SK-N-SH treated with all-trans-retinoic acid at 6 μM for 48 hours (cell line): ENCODE results near the gene SSRP1.

Experiments
- ATAC-seq: fragments of 200-7000 bp; cut with Tn5 transposase; 3 replicates; pipeline ENCODE4 v1.9.1; 2020; ENCODE audit warnings: mild to moderate bottlenecking, moderate library complexity
- ARNTL ChIP-seq: fragments of 450-650 bp; formaldehyde crosslinking; IDR thresholded peaks from 2 replicates; pipeline ENCODE4 v1.5.0; 2020; ENCODE audit warnings: low read depth, mild to moderate bottlenecking, moderate library complexity, borderline replicate concordance
- BACH2 ChIP-seq: fragments of 250-450 bp; sonication (Bioruptor Pico); IDR thresholded peaks from 2 replicates; pipeline ENCODE4 v1.9.0; 2021; ENCODE audit warnings: mild to moderate bottlenecking, borderline replicate concordance
- CSDC2 ChIP-seq: fragments of 250-450 bp; sonication (Bioruptor Pico); IDR thresholded peaks from 2 replicates; pipeline ENCODE4 v1.5.0; 2020; ENCODE audit warnings: mild to moderate bottlenecking, moderate library complexity
- ESRRG ChIP-seq: fragments of 250-450 bp; sonication (Bioruptor Pico); IDR thresholded peaks from 2 replicates; pipeline ENCODE4 v1.6.1; 2021; ENCODE audit warnings: mild to moderate bottlenecking
- GLIS3 ChIP-seq: fragments of 250-450 bp; sonication (Bioruptor Pico); IDR thresholded peaks from 2 replicates; pipeline ENCODE4 v1.5.0; 2020; ENCODE audit warnings: mild to moderate bottlenecking, moderate library complexity
- ISL1 ChIP-seq: fragments of 250-450 bp; sonication (Bioruptor Pico); IDR thresholded peaks from 2 replicates; pipeline ENCODE4 v2.1.2; 2022; ENCODE audit warnings: mild to moderate bottlenecking, moderate library complexity
- RARB ChIP-seq: fragments of 250-450 bp; sonication (Bioruptor Pico); IDR thresholded peaks from 2 replicates; pipeline ENCODE4 v1.8.0; 2021; ENCODE audit warnings: mild to moderate bottlenecking, moderate library complexity
- SNAI2 ChIP-seq: fragments of 250-450 bp; sonication (Bioruptor Pico); IDR thresholded peaks from 2 replicates; pipeline ENCODE4 v1.5.0; 2020; ENCODE audit warnings: mild to moderate bottlenecking, moderate library complexity
- TCF4 ChIP-seq: fragments of 250-450 bp; sonication (Bioruptor Pico); IDR thresholded peaks from 2 replicates; pipeline ENCODE4 v1.8.0; 2021; ENCODE audit warnings: mild to moderate bottlenecking, moderate library complexity, borderline replicate concordance
- TOX ChIP-seq: fragments of 250-450 bp; sonication (Bioruptor Pico); IDR thresholded peaks from 2 replicates; pipeline ENCODE4 v1.8.0; 2021; ENCODE audit warnings: mild to moderate bottlenecking, moderate library complexity, borderline replicate concordance
- ZC3H10 ChIP-seq: fragments of 250-450 bp; sonication (Bioruptor Pico); IDR thresholded peaks from 2 replicates; pipeline ENCODE4 v1.5.1; 2021; ENCODE audit warnings: mild to moderate bottlenecking, moderate library complexity
- ZFP3 ChIP-seq: fragments of 250-450 bp; sonication (Bioruptor Pico); IDR thresholded peaks from 2 replicates; pipeline ENCODE4 v1.5.0; 2020; ENCODE audit warnings: mild to moderate bottlenecking, moderate library complexity
- ZNF565 ChIP-seq: fragments of 450-650 bp; formaldehyde crosslinking; conservative IDR thresholded peaks from 2 replicates; pipeline ENCODE4 v1.5.0; 2020; ENCODE audit warnings: low read depth, mild to moderate bottlenecking, moderate library complexity
- ZNF70 ChIP-seq: fragments of 450-650 bp; formaldehyde crosslinking; IDR thresholded peaks from 2 replicates; pipeline ENCODE4 v1.5.0; 2020; ENCODE audit warnings: mild to moderate bottlenecking, moderate library complexity
- ZNF8 ChIP-seq: fragments of 450-650 bp; formaldehyde crosslinking; IDR thresholded peaks from 2 replicates; pipeline ENCODE4 v1.5.0; 2020; ENCODE audit warnings: mild to moderate bottlenecking, moderate library complexity
- TF ChIP-seq, protein P1 (sequence below): fragments of 250-450 bp; sonication (Bioruptor Pico); IDR thresholded peaks from 2 replicates; pipeline ENCODE4 v1.5.1; 2020; ENCODE audit warnings: low read depth, mild to moderate bottlenecking, moderate library complexity
- TF ChIP-seq, protein P2 (sequence below): fragments of 250-450 bp; sonication (Bioruptor Pico); IDR thresholded peaks from 2 replicates; pipeline ENCODE4 v1.5.1; 2021; ENCODE audit warnings: mild to moderate bottlenecking, moderate library complexity
- TF ChIP-seq, protein P3 (sequence below): fragments of 250-450 bp; sonication (Bioruptor Pico); IDR thresholded peaks from 2 replicates; pipeline ENCODE4 v1.8.0; 2020; ENCODE audit warnings: mild to moderate bottlenecking, moderate library complexity, borderline replicate concordance
- TF ChIP-seq, protein P4 (sequence below): fragments of 250-450 bp; sonication (Bioruptor Pico); IDR thresholded peaks from 2 replicates; pipeline ENCODE4 v1.5.0; 2020; ENCODE audit warnings: mild to moderate bottlenecking, moderate library complexity
- TF ChIP-seq, protein P5 (sequence below): fragments of 250-450 bp; sonication (Bioruptor Pico); IDR thresholded peaks from 2 replicates; pipeline ENCODE4 v1.8.0; 2021; ENCODE audit warnings: low read depth, mild to moderate bottlenecking, moderate library complexity, borderline replicate concordance

Gene SSRP1

DNA sequence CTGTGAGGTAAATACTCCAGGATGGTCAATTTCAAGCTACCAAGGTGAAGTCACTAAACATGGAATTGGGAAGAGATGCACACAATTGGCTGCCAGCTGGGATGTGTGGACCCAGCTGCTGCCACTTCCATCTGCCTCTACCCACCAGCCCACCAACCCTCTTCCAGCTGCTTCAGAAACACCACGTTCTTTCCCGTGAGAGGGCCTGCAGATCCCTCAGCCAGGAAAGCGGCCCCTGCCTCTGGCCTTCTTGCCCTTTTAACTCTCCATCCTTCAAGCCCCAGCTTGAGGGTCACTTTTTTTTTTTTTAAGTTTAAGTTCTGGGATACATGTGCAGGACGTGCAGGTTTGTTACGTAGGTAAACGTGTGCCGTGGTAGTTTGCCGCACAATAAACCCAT, 25.3 kb upstream of the SSRP1 start (continued):
- TF ChIP-seq TCF4 (no peak), GLIS3 (CRISPR knock-in tag) (no peak), ZNF565 (CRISPR knock-in tag) (no peak), ISL1 (no peak), RARB (no peak)
- TF ChIP-seq, protein P1, sequence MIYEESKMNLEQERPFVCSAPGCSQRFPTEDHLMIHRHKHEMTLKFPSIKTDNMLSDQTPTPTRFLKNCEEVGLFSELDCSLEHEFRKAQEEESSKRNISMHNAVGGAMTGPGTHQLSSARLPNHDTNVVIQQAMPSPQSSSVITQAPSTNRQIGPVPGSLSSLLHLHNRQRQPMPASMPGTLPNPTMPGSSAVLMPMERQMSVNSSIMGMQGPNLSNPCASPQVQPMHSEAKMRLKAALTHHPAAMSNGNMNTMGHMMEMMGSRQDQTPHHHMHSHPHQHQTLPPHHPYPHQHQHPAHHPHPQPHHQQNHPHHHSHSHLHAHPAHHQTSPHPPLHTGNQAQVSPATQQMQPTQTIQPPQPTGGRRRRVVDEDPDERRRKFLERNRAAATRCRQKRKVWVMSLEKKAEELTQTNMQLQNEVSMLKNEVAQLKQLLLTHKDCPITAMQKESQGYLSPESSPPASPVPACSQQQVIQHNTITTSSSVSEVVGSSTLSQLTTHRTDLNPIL (CRISPR knock-in tag): no peak

DNA sequence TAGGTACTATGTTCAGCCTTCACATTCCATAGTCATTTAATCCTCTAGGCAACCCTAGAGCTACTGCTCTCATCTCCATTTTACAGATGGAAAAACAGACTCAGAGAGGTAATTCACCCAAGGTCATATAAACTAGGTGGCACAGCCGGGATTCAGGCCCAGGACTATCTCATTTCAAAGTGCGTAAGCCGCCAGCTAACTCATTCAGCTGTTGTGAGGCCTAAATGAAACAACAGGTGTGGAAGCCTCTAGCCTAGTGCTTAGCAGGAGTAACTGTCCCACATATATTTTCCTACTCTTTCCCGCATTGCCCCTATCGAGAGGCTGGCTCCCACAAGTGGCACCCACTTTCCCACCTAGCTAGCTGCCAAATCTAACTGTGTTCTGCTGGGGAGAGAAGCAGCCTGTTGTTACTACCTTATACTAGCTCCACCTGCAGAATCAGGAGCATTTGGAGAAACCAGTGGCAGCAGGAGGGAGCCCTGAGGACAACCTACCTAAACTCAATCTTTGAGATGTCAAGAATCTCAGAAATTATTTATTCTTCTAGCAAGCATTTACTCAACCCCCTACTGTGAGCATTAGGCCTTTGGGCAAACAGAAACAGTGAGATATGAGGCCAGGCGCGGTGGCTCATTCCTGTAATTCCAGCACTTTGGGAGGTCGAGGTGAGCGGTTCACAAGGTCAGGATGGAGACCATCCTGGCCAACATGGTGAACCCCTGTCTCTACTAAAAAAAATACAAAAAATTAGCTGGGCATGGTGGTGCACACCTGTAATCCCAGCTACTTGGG, 24.4 kb upstream of the SSRP1 start:
- ATAC-seq: no peak
- TF ChIP-seq, protein P2, sequence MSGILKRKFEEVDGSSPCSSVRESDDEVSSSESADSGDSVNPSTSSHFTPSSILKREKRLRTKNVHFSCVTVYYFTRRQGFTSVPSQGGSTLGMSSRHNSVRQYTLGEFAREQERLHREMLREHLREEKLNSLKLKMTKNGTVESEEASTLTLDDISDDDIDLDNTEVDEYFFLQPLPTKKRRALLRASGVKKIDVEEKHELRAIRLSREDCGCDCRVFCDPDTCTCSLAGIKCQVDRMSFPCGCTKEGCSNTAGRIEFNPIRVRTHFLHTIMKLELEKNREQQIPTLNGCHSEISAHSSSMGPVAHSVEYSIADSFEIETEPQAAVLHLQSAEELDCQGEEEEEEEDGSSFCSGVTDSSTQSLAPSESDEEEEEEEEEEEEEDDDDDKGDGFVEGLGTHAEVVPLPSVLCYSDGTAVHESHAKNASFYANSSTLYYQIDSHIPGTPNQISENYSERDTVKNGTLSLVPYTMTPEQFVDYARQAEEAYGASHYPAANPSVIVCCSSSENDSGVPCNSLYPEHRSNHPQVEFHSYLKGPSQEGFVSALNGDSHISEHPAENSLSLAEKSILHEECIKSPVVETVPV: no peak
- TF ChIP-seq ZNF565 (CRISPR knock-in tag) (no peak), ARNTL (CRISPR knock-in tag) (no peak), ZC3H10 (no peak), TCF4 (no peak), SNAI2 (CRISPR knock-in tag) (no peak), ESRRG (CRISPR knock-in tag) (no peak), ISL1 (no peak), GLIS3 (CRISPR knock-in tag) (no peak), BACH2 (CRISPR knock-in tag) (no peak), ZNF70 (CRISPR knock-in tag) (no peak), TOX (CRISPR knock-in tag) (no peak), ZNF8 (CRISPR knock-in tag) (no peak), ZFP3 (CRISPR knock-in tag) (no peak)
- TF ChIP-seq, protein P3, sequence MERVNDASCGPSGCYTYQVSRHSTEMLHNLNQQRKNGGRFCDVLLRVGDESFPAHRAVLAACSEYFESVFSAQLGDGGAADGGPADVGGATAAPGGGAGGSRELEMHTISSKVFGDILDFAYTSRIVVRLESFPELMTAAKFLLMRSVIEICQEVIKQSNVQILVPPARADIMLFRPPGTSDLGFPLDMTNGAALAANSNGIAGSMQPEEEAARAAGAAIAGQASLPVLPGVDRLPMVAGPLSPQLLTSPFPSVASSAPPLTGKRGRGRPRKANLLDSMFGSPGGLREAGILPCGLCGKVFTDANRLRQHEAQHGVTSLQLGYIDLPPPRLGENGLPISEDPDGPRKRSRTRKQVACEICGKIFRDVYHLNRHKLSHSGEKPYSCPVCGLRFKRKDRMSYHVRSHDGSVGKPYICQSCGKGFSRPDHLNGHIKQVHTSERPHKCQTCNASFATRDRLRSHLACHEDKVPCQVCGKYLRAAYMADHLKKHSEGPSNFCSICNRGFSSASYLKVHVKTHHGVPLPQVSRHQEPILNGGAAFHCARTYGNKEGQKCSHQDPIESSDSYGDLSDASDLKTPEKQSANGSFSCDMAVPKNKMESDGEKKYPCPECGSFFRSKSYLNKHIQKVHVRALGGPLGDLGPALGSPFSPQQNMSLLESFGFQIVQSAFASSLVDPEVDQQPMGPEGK (CRISPR knock-in tag): no peak
- TF ChIP-seq, protein P4, sequence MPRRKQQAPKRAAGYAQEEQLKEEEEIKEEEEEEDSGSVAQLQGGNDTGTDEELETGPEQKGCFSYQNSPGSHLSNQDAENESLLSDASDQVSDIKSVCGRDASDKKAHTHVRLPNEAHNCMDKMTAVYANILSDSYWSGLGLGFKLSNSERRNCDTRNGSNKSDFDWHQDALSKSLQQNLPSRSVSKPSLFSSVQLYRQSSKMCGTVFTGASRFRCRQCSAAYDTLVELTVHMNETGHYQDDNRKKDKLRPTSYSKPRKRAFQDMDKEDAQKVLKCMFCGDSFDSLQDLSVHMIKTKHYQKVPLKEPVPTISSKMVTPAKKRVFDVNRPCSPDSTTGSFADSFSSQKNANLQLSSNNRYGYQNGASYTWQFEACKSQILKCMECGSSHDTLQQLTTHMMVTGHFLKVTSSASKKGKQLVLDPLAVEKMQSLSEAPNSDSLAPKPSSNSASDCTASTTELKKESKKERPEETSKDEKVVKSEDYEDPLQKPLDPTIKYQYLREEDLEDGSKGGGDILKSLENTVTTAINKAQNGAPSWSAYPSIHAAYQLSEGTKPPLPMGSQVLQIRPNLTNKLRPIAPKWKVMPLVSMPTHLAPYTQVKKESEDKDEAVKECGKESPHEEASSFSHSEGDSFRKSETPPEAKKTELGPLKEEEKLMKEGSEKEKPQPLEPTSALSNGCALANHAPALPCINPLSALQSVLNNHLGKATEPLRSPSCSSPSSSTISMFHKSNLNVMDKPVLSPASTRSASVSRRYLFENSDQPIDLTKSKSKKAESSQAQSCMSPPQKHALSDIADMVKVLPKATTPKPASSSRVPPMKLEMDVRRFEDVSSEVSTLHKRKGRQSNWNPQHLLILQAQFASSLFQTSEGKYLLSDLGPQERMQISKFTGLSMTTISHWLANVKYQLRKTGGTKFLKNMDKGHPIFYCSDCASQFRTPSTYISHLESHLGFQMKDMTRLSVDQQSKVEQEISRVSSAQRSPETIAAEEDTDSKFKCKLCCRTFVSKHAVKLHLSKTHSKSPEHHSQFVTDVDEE (CRISPR knock-in tag): no peak
- TF ChIP-seq, protein P5, sequence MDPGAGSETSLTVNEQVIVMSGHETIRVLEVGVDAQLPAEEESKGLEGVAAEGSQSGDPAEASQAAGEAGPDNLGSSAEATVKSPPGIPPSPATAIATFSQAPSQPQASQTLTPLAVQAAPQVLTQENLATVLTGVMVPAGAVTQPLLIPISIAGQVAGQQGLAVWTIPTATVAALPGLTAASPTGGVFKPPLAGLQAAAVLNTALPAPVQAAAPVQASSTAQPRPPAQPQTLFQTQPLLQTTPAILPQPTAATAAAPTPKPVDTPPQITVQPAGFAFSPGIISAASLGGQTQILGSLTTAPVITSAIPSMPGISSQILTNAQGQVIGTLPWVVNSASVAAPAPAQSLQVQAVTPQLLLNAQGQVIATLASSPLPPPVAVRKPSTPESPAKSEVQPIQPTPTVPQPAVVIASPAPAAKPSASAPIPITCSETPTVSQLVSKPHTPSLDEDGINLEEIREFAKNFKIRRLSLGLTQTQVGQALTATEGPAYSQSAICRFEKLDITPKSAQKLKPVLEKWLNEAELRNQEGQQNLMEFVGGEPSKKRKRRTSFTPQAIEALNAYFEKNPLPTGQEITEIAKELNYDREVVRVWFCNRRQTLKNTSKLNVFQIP (CRISPR knock-in tag): no peak

DNA sequence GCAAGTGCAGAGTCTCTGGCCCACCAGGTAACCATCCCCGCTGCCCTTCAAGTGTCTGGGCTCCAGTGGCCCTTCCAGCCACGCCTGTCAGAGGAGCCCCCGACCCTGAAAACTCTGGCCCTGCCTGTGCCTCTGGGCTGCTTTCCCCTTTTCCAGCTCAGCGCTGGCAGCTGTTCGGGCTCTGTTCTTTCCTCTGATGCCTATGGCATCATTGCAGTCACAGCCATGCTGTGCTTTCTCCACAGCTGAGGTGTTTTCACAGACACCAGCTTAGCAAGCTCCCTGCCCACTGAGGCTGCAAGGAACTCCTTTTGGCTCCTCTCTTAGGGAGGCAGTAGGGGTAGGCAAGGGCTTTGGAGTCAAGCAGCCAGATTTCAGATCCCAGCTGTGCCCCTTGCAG, 23.7 kb upstream of the SSRP1 start:
- no peak for ATAC-seq
- no peak for TF ChIP-seq GLIS3 (CRISPR knock-in tag)
- TF ChIP-seq ZNF565 (CRISPR knock-in tag): no peak
- TF ChIP-seq, protein P5 (CRISPR knock-in tag): no peak
- TF ChIP-seq, protein P4 (CRISPR knock-in tag): no peak
- no peak for TF ChIP-seq RARB
- TF ChIP-seq CSDC2 (CRISPR knock-in tag): no peak
- no peak for TF ChIP-seq ESRRG (CRISPR knock-in tag)
- TF ChIP-seq, protein P2: no peak
